Mucosa of gallbladder (tissue), 1 donor: ENCODE measurements around the gene TNFRSF8. TPM values are rescaled to one million over a fixed set of nuclear protein-coding genes. Genes with fewer than 3 reads are reported as not detected.
"Not testable (repeated sequence)": the region's sequence is repeated elsewhere in the genome, so short reads cannot be mapped to it uniquely, and the experiment has no call there.

Experiments
- DNase-seq: peaks from one replicate; pipeline ENCODE4 v3.0.0-alpha.2; 2020; ENCODE audit warnings: low spot score
- total RNA-seq: library from RNA; stranded (reverse); gene quantifications from one replicate; pipeline ENCODE4 v1.2.1, GENCODE V29; 2021
- donor health status: DM: no; HTN: no; CAD: no.

TNFRSF8 gene
- total RNA-seq, 1 donor from 2014 or later: 2.3 TPM

DNA sequence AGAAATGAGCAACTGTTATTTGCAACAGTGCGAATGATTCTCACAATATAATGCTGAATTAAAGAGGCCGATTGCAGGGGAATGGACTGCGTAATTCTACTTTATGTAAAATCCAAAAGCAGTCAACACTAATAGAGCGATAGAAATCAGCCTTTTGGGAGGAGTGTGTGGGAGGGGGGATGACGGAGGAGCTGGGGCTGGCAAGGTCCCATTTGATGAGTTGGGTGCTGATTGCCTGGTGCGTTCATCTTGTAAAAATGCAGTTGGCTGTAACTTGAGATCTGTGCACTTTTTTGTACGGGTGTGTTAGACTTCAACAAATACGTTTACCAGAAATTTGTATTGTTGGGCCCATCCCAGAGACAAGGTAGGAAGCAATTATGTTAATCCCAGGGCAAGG is 20.7 kb downstream of the TNFRSF8 start:
- DNase-seq: no peak

DNA sequence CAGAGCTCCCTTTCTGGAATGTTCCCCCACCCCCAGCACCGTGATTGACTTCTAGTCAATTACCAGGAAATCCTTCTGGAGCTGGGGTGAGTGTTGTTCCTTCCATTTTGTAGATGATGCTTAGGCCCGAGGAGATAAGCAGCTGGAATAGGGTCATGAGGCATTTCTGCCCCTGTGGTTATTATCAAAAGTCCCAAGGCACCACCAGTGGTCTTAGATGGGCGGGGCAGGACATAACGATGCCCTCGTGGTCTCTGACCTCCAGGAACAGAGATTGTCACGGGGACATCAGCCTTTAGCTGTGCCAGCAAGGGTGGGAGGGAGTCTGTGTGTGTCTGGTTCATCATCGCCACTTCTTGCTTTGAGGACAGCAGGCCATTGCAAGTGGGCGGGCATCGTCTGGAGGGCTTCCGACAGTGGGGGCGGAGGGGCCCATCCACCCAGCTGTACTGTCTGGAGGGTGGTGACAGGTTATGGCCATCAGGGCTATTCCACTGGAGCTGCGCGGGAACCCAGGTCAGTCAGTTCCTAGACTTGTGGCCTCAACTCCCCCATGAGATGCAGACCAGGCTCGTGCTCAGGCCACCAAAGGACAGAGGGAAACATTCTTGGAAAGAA is 22.6 kb downstream of the TNFRSF8 start:
- no peak for DNase-seq

DNA sequence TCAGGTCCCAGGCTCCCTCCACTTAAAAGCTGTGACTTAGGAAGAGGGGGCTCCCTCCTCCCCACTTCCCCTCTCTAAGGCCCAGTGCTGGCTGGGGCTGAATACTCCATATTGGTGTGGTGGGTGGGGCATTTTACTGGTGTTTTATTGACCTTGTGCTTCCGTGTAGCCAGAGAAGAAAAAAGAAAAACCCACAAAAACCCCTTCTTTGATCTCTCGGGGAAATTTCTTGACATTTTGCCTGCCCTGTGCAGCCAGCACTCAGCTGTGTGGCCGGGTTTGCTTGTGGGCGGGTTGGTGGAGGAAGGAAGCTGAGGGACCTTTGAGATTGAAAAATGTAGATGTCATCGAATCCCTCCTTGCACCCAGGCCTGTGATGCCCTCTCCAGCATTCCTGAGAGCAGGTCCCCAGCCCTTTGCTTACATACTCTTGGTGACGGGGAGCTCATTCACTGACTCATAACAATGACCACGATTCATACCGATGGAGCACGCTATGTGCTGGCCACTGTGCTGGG is 24.8 kb downstream of the TNFRSF8 start:
- no peak for DNase-seq

DNA sequence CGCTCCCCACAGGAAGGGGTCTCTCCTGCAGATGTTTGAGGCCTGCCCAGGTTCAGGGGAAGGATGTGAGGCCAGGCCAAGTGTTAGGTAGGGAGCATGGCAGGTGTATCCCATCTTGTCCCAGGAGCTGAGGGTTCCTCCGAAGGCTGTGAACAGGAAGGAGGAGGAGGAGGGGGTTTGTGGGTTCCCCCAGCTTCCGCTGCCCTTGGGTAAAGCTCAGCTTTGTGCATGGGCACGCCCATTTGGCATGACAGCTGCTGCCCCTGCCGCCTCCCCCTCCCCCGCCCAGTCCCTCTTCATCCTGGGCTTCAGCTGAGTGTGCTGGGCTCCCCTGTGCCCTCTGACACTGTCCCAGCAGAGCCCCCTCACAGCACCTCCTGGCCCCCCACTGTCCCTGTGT is 25.5 kb downstream of the TNFRSF8 start:
- no peak for DNase-seq

DNA sequence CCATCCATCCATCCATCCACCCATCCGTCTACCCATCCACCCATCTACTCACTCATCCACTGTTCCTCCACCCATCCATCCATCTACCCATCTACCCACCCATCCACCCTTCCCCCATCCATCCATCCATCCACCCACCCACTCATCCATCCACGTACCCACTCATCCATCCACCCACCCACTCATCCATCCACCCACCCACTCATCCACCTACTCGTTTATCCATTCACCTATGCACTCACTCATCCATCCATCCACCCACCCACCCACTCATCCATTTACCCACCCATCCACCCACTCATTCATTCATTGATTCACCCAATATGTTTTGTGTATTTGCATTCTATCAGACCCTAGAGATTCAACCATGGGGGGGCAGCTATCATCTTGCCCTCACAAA is 27.2 kb downstream of the TNFRSF8 start:
- no peak for DNase-seq

DNA sequence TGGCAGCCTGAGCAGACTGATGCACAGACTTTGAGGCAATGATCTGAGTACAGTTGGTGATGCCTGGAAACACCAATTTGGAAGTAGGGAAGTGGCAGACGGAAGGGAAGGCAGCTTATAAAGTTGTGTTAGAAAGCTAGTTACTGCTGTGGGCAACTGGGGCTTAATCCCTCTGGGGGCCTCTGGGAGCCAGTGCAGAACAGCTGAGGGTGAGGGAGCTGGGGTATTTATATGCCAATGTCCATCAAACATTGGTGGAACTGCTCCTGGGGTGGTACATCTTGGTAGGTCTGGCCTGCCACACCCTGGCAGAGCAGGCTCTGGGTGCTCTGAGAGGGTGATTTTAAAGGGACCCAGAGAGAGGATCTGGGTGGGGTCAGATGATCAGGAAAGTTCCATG is 28.1 kb downstream of the TNFRSF8 start:
- no peak for DNase-seq

DNA sequence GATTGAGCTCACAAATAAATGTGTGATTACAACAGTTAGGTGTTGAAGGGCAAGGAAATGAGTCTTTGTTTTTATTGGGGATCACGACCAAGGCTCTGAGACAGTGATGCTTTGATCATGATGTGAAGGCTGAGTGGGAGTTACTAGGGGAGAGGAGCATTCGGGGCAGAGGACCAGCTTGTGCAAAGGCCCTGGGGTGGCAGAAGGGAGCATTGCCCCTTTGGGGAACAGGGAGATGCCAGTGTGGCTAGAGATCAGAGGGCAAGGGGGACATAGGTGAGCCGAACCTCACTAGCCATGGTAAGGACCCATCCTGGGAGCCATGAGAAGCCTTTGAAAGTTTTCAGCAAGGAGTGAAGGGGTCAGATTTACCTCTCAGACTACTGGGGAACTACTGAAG is 31.1 kb downstream of the TNFRSF8 start:
- no peak for DNase-seq

DNA sequence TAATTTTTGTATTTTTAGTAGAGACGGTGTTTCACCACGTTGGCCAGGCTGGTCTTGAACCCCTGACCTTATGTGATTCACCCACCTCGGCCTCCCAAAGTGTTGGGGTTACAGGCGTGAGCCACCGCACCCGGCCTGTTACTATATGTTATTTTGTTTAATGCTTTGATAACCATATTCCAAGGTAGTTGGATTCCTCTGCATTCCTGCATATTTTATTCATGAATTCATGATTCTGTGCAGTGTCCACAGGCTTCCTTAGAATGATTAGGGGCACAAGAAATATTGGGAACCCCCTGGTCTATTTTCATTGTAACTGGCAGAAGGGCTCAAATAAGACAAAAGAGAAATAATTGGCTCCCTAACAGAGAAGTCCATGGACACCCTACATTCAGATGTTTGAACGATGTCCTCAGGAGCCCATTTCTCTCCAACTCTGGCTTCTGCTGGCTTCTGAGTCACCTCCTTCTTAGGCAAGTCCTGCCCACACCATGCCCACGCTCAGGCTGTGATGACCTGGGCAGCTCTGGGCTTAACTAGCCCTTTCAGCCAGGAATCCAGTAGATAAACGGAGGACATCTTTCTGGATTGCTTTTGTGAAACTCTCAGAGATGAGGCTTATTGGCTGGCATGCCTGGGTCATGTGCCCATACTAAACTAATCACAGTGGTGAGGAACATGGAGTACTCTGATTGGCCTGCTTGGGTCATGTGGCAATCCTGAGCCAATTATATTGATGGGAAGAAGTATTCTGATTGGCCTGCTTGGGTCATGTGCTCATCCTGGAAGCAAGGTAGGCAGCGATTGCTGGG is 32.6 kb downstream of the TNFRSF8 start:
- DNase-seq: no peak

DNA sequence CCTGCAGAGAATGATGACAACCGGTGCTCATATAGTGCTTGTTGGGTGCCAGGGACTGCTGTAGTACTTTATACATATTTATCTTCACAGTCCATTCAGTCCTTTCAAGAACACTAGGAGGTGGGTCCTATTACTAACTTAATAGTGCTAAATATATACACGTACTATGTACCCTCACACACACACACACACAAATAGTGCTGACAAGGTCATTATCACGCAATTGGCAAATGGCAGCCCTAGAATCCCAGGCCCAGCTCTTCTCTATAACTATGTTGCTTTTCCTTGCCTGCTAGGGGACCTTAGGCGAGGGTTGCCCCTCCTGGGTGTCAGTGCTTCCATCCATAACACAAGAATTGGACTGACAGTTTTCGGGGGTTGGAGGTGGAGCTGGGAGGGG is 33.5 kb downstream of the TNFRSF8 start:
- DNase-seq: no peak

DNA sequence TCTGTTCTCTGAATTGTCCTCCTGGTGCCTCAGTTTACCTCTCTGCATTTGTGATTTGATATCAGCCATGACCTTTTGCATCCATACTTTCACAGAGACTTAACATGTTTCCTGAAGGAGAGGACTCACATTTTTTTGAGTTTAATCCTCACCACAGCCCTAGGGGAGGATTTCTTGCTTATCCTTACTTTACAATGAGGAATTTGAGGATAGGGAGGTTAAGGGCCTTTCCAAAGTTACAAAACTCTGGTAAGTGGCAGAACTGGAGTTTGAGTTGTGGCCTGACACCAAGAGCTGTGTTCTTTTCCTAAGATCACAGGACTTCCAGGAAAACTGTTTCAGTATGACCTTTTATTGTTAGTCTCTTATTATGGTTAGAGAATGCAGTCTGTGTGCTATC is 34.2 kb downstream of the TNFRSF8 start:
- DNase-seq: no peak

DNA sequence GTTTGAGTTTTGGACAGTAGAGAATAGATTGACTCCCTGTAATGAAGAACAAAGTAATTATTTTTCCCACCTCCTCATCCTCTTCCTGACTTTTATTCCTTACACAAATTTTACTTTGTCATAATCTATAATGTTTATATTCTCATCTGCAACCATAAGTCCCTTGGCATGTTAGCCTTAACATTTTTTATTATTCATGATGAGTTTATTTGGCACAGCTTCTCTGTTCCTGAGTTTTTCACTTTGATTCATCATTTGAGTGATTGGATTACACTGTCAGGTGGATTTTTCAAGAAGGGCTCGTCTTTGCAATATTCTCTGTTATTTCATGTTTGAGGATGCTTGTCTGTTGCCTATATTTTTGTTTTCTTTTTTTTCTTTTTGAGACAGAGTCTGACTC is 35.7 kb downstream of the TNFRSF8 start:
- DNase-seq: no peak

DNA sequence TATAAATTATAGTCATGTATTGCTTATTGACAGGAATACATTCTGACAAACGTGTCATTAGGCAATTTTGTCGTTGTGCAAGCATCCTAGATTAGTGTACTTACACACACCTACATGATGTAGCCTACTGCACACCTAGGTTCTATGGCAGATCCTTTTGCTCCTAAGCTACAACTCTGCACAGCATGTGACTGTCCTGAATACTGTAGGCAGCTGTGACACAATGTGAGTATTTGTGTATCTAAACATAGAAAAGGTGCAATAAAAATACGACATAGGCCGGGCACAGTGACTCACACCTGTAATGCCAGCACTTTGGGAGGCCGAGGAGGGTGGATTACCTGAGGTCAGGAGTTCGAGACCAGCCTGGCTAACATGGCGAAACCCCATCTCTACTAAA is 36.5 kb downstream of the TNFRSF8 start:
- DNase-seq: no peak

DNA sequence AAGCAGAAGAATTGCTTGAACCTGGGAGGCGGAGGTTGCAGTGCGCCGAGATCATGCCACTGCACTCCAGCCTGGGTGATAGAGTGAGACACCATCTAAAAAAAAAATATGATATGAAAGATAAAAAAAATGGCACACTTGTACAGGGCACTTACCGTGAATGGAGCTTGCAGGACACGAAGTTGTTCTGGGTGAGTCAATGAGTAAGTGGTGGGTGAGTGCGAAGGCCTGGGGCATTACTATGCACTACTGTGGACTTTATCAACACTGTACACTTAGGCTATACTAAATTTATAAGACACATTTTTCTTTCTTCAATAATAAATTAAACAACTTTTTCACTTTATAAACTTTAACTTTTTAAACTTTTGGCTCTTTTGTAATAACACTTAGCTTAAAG is 37.0 kb downstream of the TNFRSF8 start:
- DNase-seq: no peak

DNA sequence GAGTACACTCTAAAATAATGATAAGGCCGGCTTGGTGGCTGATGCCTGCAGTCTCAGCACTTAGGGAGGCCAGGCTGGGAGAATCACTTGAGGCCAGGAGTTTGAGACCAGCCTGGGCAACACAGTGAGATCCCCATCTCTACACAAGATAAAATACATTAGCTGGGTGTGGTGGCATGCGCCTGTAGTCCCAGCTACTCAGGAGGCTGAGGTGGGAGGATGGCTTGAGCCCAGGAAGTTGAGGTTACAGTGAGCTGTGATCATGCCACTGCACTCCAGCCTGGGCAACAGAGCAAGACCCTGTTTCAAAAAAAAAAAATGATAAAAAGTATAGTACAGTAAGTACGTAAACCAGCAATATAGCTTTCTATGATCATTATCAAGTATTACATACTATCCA is 38.0 kb downstream of the TNFRSF8 start:
- not testable (repeated sequence) for DNase-seq

DNA sequence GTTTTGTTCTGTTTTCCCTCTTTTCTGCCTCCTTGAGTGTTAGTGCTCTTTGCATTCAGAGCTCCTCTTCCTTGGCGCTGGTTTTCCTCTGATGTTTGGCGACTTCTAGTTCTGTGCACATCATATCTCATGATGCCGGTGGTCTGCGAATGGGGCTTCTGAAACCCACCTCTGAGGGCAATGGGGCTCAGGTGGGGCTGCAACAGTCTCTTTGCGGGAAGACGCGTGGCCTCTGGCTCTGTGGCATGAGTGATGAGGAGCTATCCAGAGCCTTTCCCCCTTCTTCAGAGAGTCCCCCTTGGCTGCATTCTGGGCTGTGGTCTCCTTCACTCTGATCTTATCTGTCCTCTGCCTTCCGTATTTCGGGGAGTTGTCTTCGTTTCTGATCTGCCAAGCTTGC is 39.0 kb downstream of the TNFRSF8 start:
- DNase-seq: no peak

DNA sequence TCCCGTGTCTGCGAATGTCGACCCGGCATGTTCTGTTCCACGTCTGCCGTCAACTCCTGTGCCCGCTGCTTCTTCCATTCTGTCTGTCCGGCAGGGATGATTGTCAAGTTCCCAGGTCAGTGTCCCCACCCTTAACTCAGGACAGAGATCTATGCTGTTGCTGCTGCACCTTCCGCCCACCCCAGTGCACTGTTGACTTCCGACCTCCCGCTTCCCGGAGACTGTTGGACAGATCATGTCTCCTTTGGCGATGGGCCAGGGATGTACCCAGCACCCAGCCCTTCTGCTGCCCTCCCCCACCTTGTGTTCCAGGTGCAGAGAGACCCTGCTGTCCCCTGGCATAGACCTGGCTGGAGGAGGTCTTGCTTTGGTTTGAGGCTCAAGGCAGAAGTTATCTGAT is 41.3 kb downstream of the TNFRSF8 start:
- no peak for DNase-seq

DNA sequence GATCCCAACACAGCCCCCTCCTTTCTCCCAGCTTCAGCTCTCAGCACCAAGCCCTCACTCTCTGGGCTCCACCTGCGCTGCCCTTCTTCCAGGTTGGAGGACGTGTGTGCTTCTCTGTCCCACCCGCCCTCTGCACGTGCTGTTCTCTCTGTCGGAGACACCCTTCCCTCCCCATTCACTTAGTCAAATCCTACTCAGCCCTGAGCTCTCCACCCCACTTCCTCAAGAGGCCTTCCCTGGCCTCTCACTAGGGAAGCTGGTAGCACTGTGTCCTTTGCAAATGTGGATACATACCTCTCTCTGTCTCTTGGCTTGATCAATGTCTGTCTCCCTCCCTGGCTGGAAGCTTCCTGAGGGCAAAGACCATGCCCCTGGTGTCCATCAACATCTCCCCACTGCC is 43.0 kb downstream of the TNFRSF8 start:
- no peak for DNase-seq

DNA sequence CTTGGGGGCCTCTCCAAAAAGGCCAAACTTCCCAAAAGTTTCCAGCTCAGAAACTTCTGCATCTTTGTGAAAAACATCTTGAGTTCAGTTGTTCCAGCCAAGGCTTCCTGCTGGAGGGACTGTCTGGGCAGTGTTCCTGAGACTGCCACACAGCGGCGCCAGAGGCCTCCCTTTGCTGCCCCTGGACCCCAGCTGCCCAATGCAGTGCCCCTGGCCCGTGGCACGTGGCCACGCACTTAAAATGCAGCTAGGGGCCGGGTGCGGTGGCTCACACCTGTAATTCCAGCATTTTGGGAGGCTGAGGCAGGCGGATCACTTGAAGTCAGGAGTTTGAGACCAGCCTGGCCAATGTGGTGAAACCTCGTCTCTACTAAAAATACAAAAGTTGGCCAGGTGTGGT is 43.8 kb downstream of the TNFRSF8 start:
- DNase-seq: not testable (repeated sequence)

DNA sequence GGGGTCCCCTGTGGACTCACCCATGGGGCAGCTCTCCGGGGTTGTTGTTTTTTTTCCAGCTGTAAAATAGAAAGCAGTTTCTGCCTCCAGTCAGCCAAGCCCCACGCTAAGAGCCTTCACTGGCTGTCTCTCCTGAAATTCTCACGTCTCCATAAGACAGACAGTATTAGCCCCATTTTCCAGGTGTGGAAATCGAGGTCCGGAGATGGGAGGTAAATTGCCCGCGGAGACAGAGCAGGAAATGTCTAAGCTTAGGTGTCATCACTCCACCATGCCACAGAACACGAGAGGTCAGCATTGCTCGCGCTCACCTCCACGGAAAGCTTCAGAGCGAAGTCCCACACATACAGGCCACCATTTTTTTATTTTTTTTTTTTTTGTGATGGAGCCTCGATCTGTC is 44.6 kb downstream of the TNFRSF8 start:
- no peak for DNase-seq

DNA sequence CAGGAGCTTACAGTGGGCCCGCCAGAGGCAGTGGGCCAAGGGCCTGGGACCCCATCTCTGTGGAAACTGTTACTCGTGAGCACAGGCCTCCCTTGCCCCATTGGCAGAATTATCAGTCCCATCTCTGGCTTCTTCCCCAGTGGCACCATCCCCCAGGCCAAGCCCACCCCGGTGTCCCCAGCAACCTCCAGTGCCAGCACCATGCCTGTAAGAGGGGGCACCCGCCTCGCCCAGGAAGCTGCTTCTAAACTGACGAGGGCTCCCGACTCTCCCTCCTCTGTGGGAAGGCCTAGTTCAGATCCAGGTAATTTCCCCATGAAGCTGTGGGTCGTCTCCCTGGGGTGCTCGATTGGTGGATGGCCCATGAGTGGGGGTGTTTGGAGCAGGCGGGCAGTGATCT is 46.8 kb downstream of the TNFRSF8 start:
- DNase-seq: no peak

DNA sequence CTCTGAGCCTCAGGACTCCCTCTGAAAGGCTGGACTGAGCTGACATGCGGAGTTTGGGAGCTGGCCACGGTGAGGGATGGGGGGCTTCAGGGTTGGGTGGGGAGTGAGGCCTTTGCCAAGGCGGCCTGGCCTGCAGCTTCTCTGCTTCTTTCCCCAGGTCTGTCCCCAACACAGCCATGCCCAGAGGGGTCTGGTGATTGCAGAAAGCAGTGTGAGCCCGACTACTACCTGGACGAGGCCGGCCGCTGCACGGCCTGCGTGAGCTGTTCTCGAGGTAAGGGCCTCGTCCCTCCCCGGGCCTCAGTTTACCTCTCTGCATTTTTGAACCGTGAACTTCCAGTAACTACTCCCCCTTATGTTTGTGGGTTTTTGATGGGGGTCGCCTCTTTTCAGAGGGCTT is 48.6 kb downstream of the TNFRSF8 start:
- DNase-seq: no peak

DNA sequence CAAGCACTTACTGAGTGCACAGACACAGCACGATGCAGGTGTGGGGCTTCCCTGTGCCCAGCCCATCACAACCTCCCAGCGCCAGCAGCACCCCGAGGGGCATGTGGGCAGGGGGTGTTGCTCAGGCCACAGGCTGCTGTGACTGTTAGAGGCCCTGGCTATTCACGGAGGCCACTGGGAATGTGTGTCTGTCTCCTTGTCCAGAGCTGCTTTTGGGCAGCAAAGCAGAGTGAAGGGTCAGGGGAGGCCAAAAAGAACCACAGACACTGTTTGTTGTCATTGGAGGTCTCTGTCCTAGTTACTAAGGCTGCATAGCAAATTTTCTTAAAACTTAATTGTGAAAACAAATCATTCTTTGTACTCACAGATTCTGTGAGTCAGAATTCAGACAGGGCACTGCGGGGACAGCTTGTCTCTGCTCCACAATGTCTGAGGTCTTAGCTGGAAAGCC is 49.6 kb downstream of the TNFRSF8 start:
- DNase-seq: no peak
